ENCODE data around the gene NHERF1. TPM values are rescaled to one million over a fixed set of nuclear protein-coding genes. Genes with fewer than 3 reads are reported as not detected.

NHERF1 gene
- total and polyA plus RNA-seq, 2 of the 13 experiments (the other 11 are each of a cell fraction or from before 2014, with no cell fraction given), result 169 to 269 TPM

- 0 out of 2 replicates have a peak, but pooled peaks have one; percentile 46 for TF ChIP-seq ZNF770 (CRISPR knock-in tag; IDR thresholded peaks at IDR 0.05)
- TF ChIP-seq TFDP1 (CRISPR knock-in tag; IDR thresholded peaks at IDR 0.05; ENCODE audit: borderline replicate concordance), result 0 out of 2 replicates have a peak, but pooled peaks have one; percentile 23
- no peak for TF ChIP-seq RNF219 (CRISPR knock-in tag; IDR thresholded peaks at IDR 0.05)
- TF ChIP-seq BHLHE40 (IDR thresholded peaks at IDR 0.05; ENCODE audit: low read length), result 0 out of 2 replicates have a peak, but pooled peaks have one; percentile 15
- peak; percentile 72 for TF ChIP-seq NR0B2 (CRISPR knock-in tag; IDR thresholded peaks at IDR 0.05)
- peak; percentile 60; the same call in 1 of the 2 replicates for TF ChIP-seq ZMYM4 (CRISPR knock-in tag; IDR thresholded peaks at IDR 0.05)
- TF ChIP-seq HOXA5 (CRISPR knock-in tag; IDR thresholded peaks at IDR 0.05), result peak; percentile 94
- TF ChIP-seq KDM1A (CRISPR knock-in tag; IDR thresholded peaks at IDR 0.05), result no peak
- peak; percentile 91 for TF ChIP-seq ZNF44 (CRISPR knock-in tag; IDR thresholded peaks at IDR 0.05)
- TF ChIP-seq ZNF766 (CRISPR knock-in tag; IDR thresholded peaks at IDR 0.05; ENCODE audit: borderline replicate concordance), result peak; percentile 98
- peak; percentile 83 for TF ChIP-seq ZNF331 (CRISPR knock-in tag; IDR thresholded peaks at IDR 0.05)
- no peak; the same call in 1 of the 2 replicates for TF ChIP-seq RNF2 (conservative IDR thresholded peaks at IDR 0.05; ENCODE audit: low read depth)
- no peak for TF ChIP-seq ZNF530 (CRISPR knock-in tag; IDR thresholded peaks at IDR 0.05; ENCODE audit: low read depth)
- no peak for TF ChIP-seq CBX5 (CRISPR knock-in tag; IDR thresholded peaks at IDR 0.05; ENCODE audit: borderline replicate concordance)
- peak; percentile 97; the same call in 1 of the 2 replicates for TF ChIP-seq SALL2 (CRISPR knock-in tag; IDR thresholded peaks at IDR 0.05)
- TF ChIP-seq ZNF503 (CRISPR knock-in tag; IDR thresholded peaks at IDR 0.05), result peak; percentile 84
- TF ChIP-seq FOXP4 (CRISPR knock-in tag; IDR thresholded peaks at IDR 0.05), result peak; percentile 47
- peak; percentile 44 for TF ChIP-seq ETV5 (CRISPR knock-in tag; IDR thresholded peaks at IDR 0.05; ENCODE audit: borderline replicate concordance)
- TF ChIP-seq ZNF792 (CRISPR knock-in tag; IDR thresholded peaks at IDR 0.05), result peak; percentile 71; the same call in 1 of the 2 replicates
- peak; percentile 24 for TF ChIP-seq PHF5A (CRISPR knock-in tag; IDR thresholded peaks at IDR 0.05; ENCODE audit: low read depth, unreplicated experiment)
These were observed at the start of gene NHERF1 (continued) for GRCh38 chr17:74748529-74749278.
